ENCODE results near the gene NRG4.

DNA sequence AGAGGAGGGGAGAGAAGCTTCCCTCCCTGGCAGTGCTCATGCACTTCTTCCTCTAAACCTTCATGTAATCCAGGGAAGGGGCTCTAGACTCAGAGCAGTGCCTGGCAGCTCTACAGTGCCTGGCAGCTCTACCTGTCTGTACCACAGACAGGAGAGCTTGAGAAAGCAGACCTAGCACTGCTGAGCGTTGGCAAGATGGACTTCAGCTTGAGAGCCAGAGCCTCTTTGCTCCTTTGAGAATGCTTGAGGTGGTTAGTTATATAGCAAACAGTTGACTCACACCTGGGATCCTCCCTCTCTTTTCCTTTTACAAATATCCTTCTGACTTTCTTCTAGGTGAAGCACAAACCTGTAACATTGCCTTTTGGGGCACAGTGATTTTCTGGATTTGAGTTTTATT is 87.6 kb downstream of the NRG4 start:
- TF ChIP-seq, protein P1, sequence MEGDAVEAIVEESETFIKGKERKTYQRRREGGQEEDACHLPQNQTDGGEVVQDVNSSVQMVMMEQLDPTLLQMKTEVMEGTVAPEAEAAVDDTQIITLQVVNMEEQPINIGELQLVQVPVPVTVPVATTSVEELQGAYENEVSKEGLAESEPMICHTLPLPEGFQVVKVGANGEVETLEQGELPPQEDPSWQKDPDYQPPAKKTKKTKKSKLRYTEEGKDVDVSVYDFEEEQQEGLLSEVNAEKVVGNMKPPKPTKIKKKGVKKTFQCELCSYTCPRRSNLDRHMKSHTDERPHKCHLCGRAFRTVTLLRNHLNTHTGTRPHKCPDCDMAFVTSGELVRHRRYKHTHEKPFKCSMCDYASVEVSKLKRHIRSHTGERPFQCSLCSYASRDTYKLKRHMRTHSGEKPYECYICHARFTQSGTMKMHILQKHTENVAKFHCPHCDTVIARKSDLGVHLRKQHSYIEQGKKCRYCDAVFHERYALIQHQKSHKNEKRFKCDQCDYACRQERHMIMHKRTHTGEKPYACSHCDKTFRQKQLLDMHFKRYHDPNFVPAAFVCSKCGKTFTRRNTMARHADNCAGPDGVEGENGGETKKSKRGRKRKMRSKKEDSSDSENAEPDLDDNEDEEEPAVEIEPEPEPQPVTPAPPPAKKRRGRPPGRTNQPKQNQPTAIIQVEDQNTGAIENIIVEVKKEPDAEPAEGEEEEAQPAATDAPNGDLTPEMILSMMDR (IDR thresholded peaks at IDR 0.05) = no peak
- no peak for TF ChIP-seq POLR2A (IDR thresholded peaks at IDR 0.05)

All from gastroesophageal sphincter (tissue), 3 donors.